HuH-7.5 (cell line): ENCODE measurements around the gene PLAAT4.
"Not testable (repeated sequence)": the region's sequence is repeated elsewhere in the genome, so short reads cannot be mapped to it uniquely, and the experiment has no call there.

Experiments
- DNase-seq: peaks from one replicate; pipeline ENCODE4 v3.0.0; 2011; ENCODE audit warnings: low spot score

Gene PLAAT4

GRCh38 chr11:63511048-63511748 lies 25.4 kb upstream of the PLAAT4 start:
- no peak for DNase-seq

- DNase-seq = no peak
Measured at GRCh38 chr11:63512816-63513215, 23.8 kb upstream of the PLAAT4 start.

- no peak for DNase-seq
Measured at GRCh38 chr11:63516109-63516508, 20.5 kb upstream of the PLAAT4 start.

- DNase-seq = no peak
Measured at GRCh38 chr11:63517156-63517555, 19.5 kb upstream of the PLAAT4 start.

GRCh38 chr11:63518548-63518947 lies 18.1 kb upstream of the PLAAT4 start:
- no peak for DNase-seq

GRCh38 chr11:63520606-63521170 lies 15.9 kb upstream of the PLAAT4 start:
- DNase-seq = no peak

GRCh38 chr11:63521896-63522295 lies 14.7 kb upstream of the PLAAT4 start:
- DNase-seq = no peak

- DNase-seq = no peak
Measured at GRCh38 chr11:63523151-63523550, 13.5 kb upstream of the PLAAT4 start.

- DNase-seq = no peak
Measured at GRCh38 chr11:63527667-63528066, 8.9 kb upstream of the PLAAT4 start.

- not testable (repeated sequence) for DNase-seq
Measured at GRCh38 chr11:63528156-63528555, 8.5 kb upstream of the PLAAT4 start.

- not testable (repeated sequence) for DNase-seq
Measured at GRCh38 chr11:63528729-63529278, 7.8 kb upstream of the PLAAT4 start.

- DNase-seq = not testable (repeated sequence)
Measured at GRCh38 chr11:63529373-63529772, 7.2 kb upstream of the PLAAT4 start.

GRCh38 chr11:63530021-63530420 lies 6.6 kb upstream of the PLAAT4 start:
- DNase-seq = no peak

- not testable (repeated sequence) for DNase-seq
Measured at GRCh38 chr11:63531074-63531792, 5.4 kb upstream of the PLAAT4 start.

GRCh38 chr11:63532117-63532516 lies 4.5 kb upstream of the PLAAT4 start:
- no peak for DNase-seq

- no peak for DNase-seq
Measured at GRCh38 chr11:63532799-63533475, 3.7 kb upstream of the PLAAT4 start.

GRCh38 chr11:63534076-63534475 lies 2.5 kb upstream of the PLAAT4 start:
- no peak for DNase-seq

GRCh38 chr11:63534895-63535461 lies 1.6 kb upstream of the PLAAT4 start:
- DNase-seq = no peak

GRCh38 chr11:63535734-63536133 lies 874 bp upstream of the PLAAT4 start:
- no peak for DNase-seq

GRCh38 chr11:63537293-63538101 lies 889 bp downstream of the PLAAT4 start:
- DNase-seq = no peak

- not testable (repeated sequence) for DNase-seq
Measured at GRCh38 chr11:63542506-63542905, 5.9 kb downstream of the PLAAT4 start.
